OCI-LY7 (cell line): Measurements from ENCODE around the gene GRAP.
A peak's percentile ranks its signal among the peaks of the same experiment; 100 is the strongest.

ENCODE experiments used
- EZH2phosphoT487 ChIP-seq: fragments of 200-600 bp; sonication (generic); IDR thresholded peaks from 2 replicates; pipeline ENCODE4 v1.6.1; 2018; ENCODE audit warnings: low read depth, borderline replicate concordance, mild to moderate bottlenecking, mixed run types, antibody characterized with exemption, low read length, moderate library complexity, mixed read lengths
- TF ChIP-seq, protein P1 (sequence below): fragments of 200-600 bp; sonication (generic); conservative IDR thresholded peaks from 2 replicates; pipeline ENCODE4 v1.5.1; 2014; ENCODE audit warnings: mild to moderate bottlenecking, antibody characterized with exemption, low read length, moderate library complexity, mixed read lengths

- TF ChIP-seq, protein P1, sequence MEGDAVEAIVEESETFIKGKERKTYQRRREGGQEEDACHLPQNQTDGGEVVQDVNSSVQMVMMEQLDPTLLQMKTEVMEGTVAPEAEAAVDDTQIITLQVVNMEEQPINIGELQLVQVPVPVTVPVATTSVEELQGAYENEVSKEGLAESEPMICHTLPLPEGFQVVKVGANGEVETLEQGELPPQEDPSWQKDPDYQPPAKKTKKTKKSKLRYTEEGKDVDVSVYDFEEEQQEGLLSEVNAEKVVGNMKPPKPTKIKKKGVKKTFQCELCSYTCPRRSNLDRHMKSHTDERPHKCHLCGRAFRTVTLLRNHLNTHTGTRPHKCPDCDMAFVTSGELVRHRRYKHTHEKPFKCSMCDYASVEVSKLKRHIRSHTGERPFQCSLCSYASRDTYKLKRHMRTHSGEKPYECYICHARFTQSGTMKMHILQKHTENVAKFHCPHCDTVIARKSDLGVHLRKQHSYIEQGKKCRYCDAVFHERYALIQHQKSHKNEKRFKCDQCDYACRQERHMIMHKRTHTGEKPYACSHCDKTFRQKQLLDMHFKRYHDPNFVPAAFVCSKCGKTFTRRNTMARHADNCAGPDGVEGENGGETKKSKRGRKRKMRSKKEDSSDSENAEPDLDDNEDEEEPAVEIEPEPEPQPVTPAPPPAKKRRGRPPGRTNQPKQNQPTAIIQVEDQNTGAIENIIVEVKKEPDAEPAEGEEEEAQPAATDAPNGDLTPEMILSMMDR: peak; percentile 39; the same call in 1 of the 2 replicates
- TF ChIP-seq EZH2phosphoT487: no peak
Observed at GRCh38 chr17:19019041-19019941, 27.5 kb downstream of the GRAP start.
